ENCODE data around the gene FBXL17.

GRCh38 chr5:108206707-108207106, 175.2 kb downstream of the FBXL17 start:
- TF ChIP-seq MNT (IDR thresholded peaks at IDR 0.05), result no peak
- TF ChIP-seq, protein P1, sequence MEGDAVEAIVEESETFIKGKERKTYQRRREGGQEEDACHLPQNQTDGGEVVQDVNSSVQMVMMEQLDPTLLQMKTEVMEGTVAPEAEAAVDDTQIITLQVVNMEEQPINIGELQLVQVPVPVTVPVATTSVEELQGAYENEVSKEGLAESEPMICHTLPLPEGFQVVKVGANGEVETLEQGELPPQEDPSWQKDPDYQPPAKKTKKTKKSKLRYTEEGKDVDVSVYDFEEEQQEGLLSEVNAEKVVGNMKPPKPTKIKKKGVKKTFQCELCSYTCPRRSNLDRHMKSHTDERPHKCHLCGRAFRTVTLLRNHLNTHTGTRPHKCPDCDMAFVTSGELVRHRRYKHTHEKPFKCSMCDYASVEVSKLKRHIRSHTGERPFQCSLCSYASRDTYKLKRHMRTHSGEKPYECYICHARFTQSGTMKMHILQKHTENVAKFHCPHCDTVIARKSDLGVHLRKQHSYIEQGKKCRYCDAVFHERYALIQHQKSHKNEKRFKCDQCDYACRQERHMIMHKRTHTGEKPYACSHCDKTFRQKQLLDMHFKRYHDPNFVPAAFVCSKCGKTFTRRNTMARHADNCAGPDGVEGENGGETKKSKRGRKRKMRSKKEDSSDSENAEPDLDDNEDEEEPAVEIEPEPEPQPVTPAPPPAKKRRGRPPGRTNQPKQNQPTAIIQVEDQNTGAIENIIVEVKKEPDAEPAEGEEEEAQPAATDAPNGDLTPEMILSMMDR (CRISPR knock-in tag; IDR thresholded peaks at IDR 0.05), result no peak
